GM23338 (cell line): ENCODE data around the gene DOCK1. TPM values are rescaled to one million over a fixed set of nuclear protein-coding genes. Genes with fewer than 3 reads are reported as not detected.

ENCODE experiments used
- ATAC-seq: fragments of 200-7000 bp; cut with Tn5 transposase; 3 replicates; pipeline ENCODE4 v1.9.1; 2020
- DNase-seq: peaks from one replicate; pipeline ENCODE4 v3.0.0-alpha.2; 2015; ENCODE audit warnings: low spot score
- H2AFZ ChIP-seq: fragments of 200-600 bp; sonication (generic); 2 replicates; pipeline ENCODE4 v1.8.0; 2016; ENCODE audit warnings: antibody characterized with exemption, mild to moderate bottlenecking, moderate library complexity
- H3F3A ChIP-seq: fragments of 200-600 bp; sonication (generic); replicated peaks from 2 replicates; pipeline ENCODE4 v1.8.0; 2017; ENCODE audit warnings: antibody characterized with exemption, mixed run types, low read depth
- H3K27ac ChIP-seq: fragments of 200-600 bp; sonication (generic); 2 replicates; pipeline ENCODE4 v1.6.1; 2016; ENCODE audit warnings: low read depth
- H3K27me3 ChIP-seq: fragments of 200-600 bp; sonication (generic); 2 replicates; pipeline ENCODE4 v1.8.0; 2016; ENCODE audit warnings: mild to moderate bottlenecking, mixed run types, moderate library complexity; ENCODE audit not compliant: insufficient read depth
- H3K36me3 ChIP-seq: fragments of 200-600 bp; sonication (generic); 2 replicates; pipeline ENCODE4 v1.8.0; 2016; ENCODE audit warnings: mild to moderate bottlenecking; ENCODE audit not compliant: insufficient read depth
- H3K4me1 ChIP-seq: fragments of 200-600 bp; sonication (generic); 2 replicates; pipeline ENCODE4 v1.8.0; 2016; ENCODE audit warnings: mild to moderate bottlenecking, moderate library complexity; ENCODE audit not compliant: insufficient read depth
- H3K4me2 ChIP-seq: fragments of 200-600 bp; sonication (generic); 2 replicates; pipeline ENCODE4 v1.7.1; 2017; ENCODE audit warnings: mixed run types
- H3K4me3 ChIP-seq: fragments of 200-600 bp; sonication (generic); 2 replicates; pipeline ENCODE4 v1.6.1; 2016; ENCODE audit warnings: mixed run types
- H3K79me2 ChIP-seq: fragments of 200-600 bp; sonication (generic); replicated peaks from 2 replicates; pipeline ENCODE4 v1.8.0; 2017; ENCODE audit warnings: mild to moderate bottlenecking; ENCODE audit not compliant: insufficient read depth
- H3K9me2 ChIP-seq: fragments of 200-600 bp; sonication (generic); 2 replicates; pipeline ENCODE4 v1.8.0; 2017; ENCODE audit not compliant: insufficient read depth
- H4K20me1 ChIP-seq: fragments of 200-600 bp; sonication (generic); replicated peaks from 2 replicates; pipeline ENCODE4 v1.8.0; 2017; ENCODE audit warnings: mild to moderate bottlenecking; ENCODE audit not compliant: insufficient read depth
- H3K27ac Mint-ChIP-seq: 2 replicates; pipeline ENCODE4 v1.8.0; 2020; ENCODE audit warnings: inconsistent platforms, mild to moderate bottlenecking, moderate library complexity, mixed read lengths
- H3K27me3 Mint-ChIP-seq: 3 replicates; pipeline ENCODE4 v1.8.0; 2022; ENCODE audit warnings: low read depth, mild to moderate bottlenecking, moderate library complexity, mixed read lengths, inconsistent platforms; ENCODE audit not compliant: insufficient read depth, poor library complexity
- H3K36me3 Mint-ChIP-seq: 3 replicates; pipeline ENCODE4 v1.8.0; 2021; ENCODE audit warnings: low read depth, mild to moderate bottlenecking, inconsistent platforms, moderate library complexity, mixed read lengths
- H3K4me1 Mint-ChIP-seq: 3 replicates; pipeline ENCODE4 v1.8.0; 2020; ENCODE audit warnings: mild to moderate bottlenecking, inconsistent platforms, mixed read lengths
- H3K4me3 Mint-ChIP-seq: 3 replicates; pipeline ENCODE4 v1.8.0; 2021; ENCODE audit warnings: moderate library complexity, mild to moderate bottlenecking, inconsistent platforms, mixed read lengths
- H3K9me3 Mint-ChIP-seq: 3 replicates; pipeline ENCODE4 v1.8.0; 2020; ENCODE audit warnings: moderate library complexity, mild to moderate bottlenecking, inconsistent platforms, mixed read lengths
- CREB1 ChIP-seq: fragments of 250-450 bp; sonication (Bioruptor Pico); IDR thresholded peaks from 2 replicates; pipeline ENCODE4 v1.5.0; 2020; ENCODE audit warnings: low read depth, mild to moderate bottlenecking, moderate library complexity
- ETS1 ChIP-seq: IDR thresholded peaks from 2 replicates; pipeline ENCODE4 v1.6.1; 2016; ENCODE audit warnings: antibody characterized with exemption
- EZH2 ChIP-seq: fragments of 200-600 bp; sonication (generic); IDR thresholded peaks from one replicate; pipeline ENCODE4 v1.8.0; 2017; ENCODE audit warnings: antibody characterized with exemption, mild to moderate bottlenecking, low read depth; ENCODE audit not compliant: unreplicated experiment
- EZH2phosphoT487 ChIP-seq: fragments of 200-600 bp; sonication (generic); IDR thresholded peaks from one replicate; pipeline ENCODE4 v1.8.1; 2018; ENCODE audit warnings: antibody characterized with exemption; ENCODE audit not compliant: unreplicated experiment
- NANOG ChIP-seq: IDR thresholded peaks from 2 replicates; pipeline ENCODE4 v1.6.1; 2016; ENCODE audit warnings: antibody characterized with exemption, borderline replicate concordance
- POLR2AphosphoS5 ChIP-seq: IDR thresholded peaks from 2 replicates; pipeline ENCODE4 v1.6.1; 2016; ENCODE audit warnings: antibody characterized with exemption, low read depth
- REST ChIP-seq: IDR thresholded peaks from one replicate; pipeline ENCODE4 v1.6.1; 2018; ENCODE audit warnings: antibody characterized with exemption; ENCODE audit not compliant: unreplicated experiment
- STAT1 ChIP-seq: IDR thresholded peaks from one replicate; pipeline ENCODE4 v1.6.1; 2016; ENCODE audit warnings: antibody characterized with exemption; ENCODE audit not compliant: unreplicated experiment
- ZNF114 ChIP-seq: fragments of 250-450 bp; sonication (Bioruptor Pico); IDR thresholded peaks from 2 replicates; pipeline ENCODE4 v1.5.0; 2020; ENCODE audit warnings: mild to moderate bottlenecking, moderate library complexity
- ZNF331 ChIP-seq: fragments of 250-450 bp; sonication (Bioruptor Pico); IDR thresholded peaks from 2 replicates; pipeline ENCODE4 v1.5.0; 2020; ENCODE audit warnings: low read depth, mild to moderate bottlenecking, moderate library complexity
- polyA plus RNA-seq: library from polyadenylated mRNA; unstranded; fragments of >200 nt; fragmentation: Nextera tagmentation; extraction: Ambion mirVana; gene quantifications from 2 replicates; pipeline ENCODE4 v1.2.1, GENCODE V29; 2016
- total RNA-seq: library from RNA; depleted of rRNA; stranded (reverse); fragments of >200 nt; shearing (Covaris generic); gene quantifications from 2 replicates; pipeline ENCODE4 v1.2.3, GENCODE V29; 2014

The DOCK1 gene
- total and polyA plus RNA-seq, 2 experiments from 2014 or later = 13.2 to 55.3 TPM

- Mint-ChIP-seq H3K27ac (no peak overlapping the region), H3K4me3 (no peak overlapping the region), H3K9me3 (peaks cover 4% of the 10 kb centered on the region; the same call in 1 of the 3 replicates), H3K36me3 (peaks cover 70% of the 10 kb centered on the region), H3K4me1 (peaks cover 5% of the 10 kb centered on the region), H3K27me3 (peaks cover 5% of the 10 kb centered on the region)
- no peak for ATAC-seq
- peaks cover 8% of the 10 kb centered on the region for H3K9me2 ChIP-seq
- no peak overlapping the region for H3K4me2 ChIP-seq
- H3K36me3 ChIP-seq = peaks cover 28% of the 10 kb centered on the region
- H4K20me1 ChIP-seq = no peaks in the 10 kb centered on the region; the same call in 1 of the 2 replicates
- DNase-seq = no peak
- no peak overlapping the region for H2AFZ ChIP-seq
- no peak overlapping the region for H3K4me3 ChIP-seq
- no peak for TF ChIP-seq EZH2
- no peak for TF ChIP-seq CREB1 (CRISPR knock-in tag)
- no peak for TF ChIP-seq ZNF331 (CRISPR knock-in tag)
- TF ChIP-seq NANOG = no peak
- no peak for TF ChIP-seq ETS1
- no peak for TF ChIP-seq STAT1
- TF ChIP-seq EZH2phosphoT487 = no peak
- H3K27me3 ChIP-seq = no peaks in the 10 kb centered on the region
- H3K4me1 ChIP-seq = peaks cover under 1% of the 10 kb centered on the region; the same call in 1 of the 2 replicates
- no peaks in the 10 kb centered on the region for H3F3A ChIP-seq
- no peak overlapping the region for H3K27ac ChIP-seq
- no peaks in the 10 kb centered on the region for H3K79me2 ChIP-seq
Observed at GRCh38 chr10:127000598-127000997, 95.4 kb downstream of the DOCK1 start.

DNA sequence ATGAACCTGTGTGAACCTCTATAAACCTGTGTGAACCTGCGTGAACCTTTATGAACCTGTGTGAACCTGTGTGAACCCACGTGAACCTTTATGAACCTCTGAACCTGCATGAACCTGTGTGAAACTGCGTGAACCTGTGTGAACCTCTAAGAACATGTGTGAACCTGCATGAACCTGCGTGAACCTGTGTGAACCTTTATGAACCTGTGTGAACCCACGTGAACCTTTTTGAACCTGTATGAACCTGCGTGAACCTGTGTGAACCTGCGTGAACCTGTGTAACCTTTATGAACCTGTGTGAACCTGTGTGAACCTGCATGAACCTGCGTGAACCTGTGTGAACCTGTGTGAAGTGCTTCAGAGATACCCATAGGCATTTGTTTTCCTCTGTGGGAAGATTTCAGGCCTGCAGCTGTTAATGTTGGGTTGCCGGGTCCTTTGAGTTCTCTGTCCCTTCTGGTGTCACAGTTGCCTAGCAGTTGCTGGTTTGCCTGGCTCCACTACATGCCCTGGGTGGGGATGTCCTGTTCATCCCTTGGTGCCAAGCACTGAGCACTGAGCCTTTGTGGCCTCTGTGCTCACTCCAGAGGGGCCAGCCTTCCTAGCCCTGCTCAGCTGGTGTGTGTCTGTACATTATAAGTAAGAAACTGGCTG, 97.9 kb downstream of the DOCK1 start:
- Mint-ChIP-seq H3K4me1 (peaks cover 11% of the 10 kb centered on the region), H3K27ac (peak overlapping the region; percentile 24), H3K4me3 (no peak overlapping the region), H3K9me3 (no peaks in the 10 kb centered on the region), H3K36me3 (peaks cover 52% of the 10 kb centered on the region), H3K27me3 (peaks cover 10% of the 10 kb centered on the region)
- H3K4me3 ChIP-seq = no peak overlapping the region
- no peaks in the 10 kb centered on the region for H3F3A ChIP-seq
- H3K4me1 ChIP-seq = peaks cover 3% of the 10 kb centered on the region; the same call in 1 of the 2 replicates
- DNase-seq (no peak), ATAC-seq (no peak)
- TF ChIP-seq REST (no peak), ZNF331 (CRISPR knock-in tag) (no peak), EZH2 (no peak), ETS1 (no peak), EZH2phosphoT487 (no peak), NANOG (no peak), POLR2AphosphoS5 (no peak), ZNF114 (CRISPR knock-in tag) (no peak)
- H3K79me2 ChIP-seq = no peaks in the 10 kb centered on the region
- H2AFZ ChIP-seq = no peak overlapping the region
- no peak overlapping the region for H3K4me2 ChIP-seq
- H3K27me3 ChIP-seq = no peaks in the 10 kb centered on the region
- peaks cover 20% of the 10 kb centered on the region for H3K36me3 ChIP-seq
- H4K20me1 ChIP-seq = no peaks in the 10 kb centered on the region; the same call in 1 of the 2 replicates
- H3K9me2 ChIP-seq = peaks cover 8% of the 10 kb centered on the region
- H3K27ac ChIP-seq = no peak overlapping the region
